ENCODE measurements around the gene IL34.
"Not testable (repeated sequence)": the region's sequence is repeated elsewhere in the genome, so short reads cannot be mapped to it uniquely, and the experiment has no call there.

The IL34 gene

DNA sequence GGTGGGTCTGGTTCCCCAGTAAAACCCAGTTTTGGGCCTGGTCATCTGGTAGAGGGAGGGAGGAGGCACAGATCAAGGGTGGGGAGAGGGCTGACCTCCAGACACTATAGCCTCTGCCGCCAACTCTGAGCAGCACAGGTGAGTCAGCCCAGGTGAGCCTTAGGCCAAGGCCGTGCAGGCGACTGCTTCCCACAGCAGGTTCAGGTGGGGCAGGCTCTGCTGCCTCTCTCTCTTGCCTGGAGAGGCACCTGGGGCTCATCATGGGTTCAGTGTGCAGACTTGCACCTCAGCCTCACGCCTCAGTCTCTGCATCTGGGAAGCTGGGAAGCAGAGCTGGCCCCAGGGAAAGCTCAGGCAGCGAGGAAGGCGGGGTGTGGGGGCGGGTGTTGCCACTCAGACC is 37.8 kb upstream of the IL34 start:
- H3K4me3 ChIP-seq (ENCODE audit: insufficient read depth, low read depth, low read length, poor library complexity, severe bottlenecking), result no peak overlapping the region
- no peak overlapping the region for H3K27ac ChIP-seq (ENCODE audit: insufficient read depth, low read length, poor library complexity, severe bottlenecking)
- no peak for DNase-seq

DNA sequence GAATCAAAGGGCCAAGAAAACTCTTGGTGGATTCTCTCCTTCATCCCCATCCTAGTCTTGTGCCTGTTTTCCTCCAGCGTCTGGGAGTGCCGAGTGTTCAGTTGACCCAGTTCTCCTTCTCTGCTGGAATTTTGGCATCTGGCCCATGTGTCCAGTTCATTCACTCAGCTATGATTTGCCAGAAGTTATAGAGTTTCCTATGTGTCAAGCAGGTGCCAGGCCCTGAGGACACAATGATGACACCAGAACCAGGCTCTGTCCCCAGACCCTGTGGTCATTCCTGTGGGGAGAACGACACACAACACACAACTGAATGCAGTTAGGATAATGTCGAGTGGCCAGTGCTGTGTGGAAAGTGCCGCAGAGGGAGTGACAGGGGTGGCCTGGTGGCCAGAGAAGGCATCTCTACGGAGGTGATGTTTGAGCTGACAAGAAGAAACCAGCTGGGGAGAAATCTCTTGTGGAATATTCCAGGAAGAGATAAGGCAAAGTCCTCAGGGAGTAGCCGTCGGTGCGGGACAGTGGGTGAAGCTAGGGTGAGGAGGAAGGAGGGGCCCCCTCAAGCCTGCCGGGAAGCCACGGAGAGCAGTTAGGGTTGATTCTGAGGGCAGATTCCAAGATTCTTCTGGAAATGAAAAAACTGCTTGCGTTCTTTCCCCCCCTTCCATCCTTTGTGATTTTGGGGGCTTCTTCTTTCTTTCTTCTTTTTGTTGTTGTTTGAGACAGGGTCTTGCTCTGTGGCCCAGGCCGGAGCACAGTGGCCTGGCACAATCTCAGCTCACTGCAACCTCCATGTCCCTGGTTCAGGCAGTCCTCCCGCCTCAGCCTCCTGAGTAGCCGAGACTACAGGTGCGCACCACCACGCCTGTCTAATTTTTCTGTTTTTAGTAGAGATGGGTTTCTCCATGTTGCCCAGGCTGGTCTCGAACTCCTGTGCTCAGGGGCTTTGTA is 35.8 kb upstream of the IL34 start:
- Histone ChIP-seq H3K4me1 (ENCODE audit: control insufficient read depth, insufficient read depth, low read length, poor library complexity, severe bottlenecking) (no peaks in the 10 kb centered on the region), H3K9me3 (ENCODE audit: control insufficient read depth, low read length) (no peaks in the 10 kb centered on the region), H3K36me3 (ENCODE audit: control insufficient read depth, insufficient read depth, low read length) (no peaks in the 10 kb centered on the region), H3K27ac (ENCODE audit: insufficient read depth, low read length, poor library complexity, severe bottlenecking) (no peak overlapping the region), H3K27me3 (replicated peaks; ENCODE audit: control insufficient read depth, insufficient read depth, low read length, poor library complexity, severe bottlenecking) (no peaks in the 10 kb centered on the region), H3K4me3 (ENCODE audit: insufficient read depth, low read depth, low read length, poor library complexity, severe bottlenecking) (no peak overlapping the region)
- DNase-seq, result no peak

More for the DNA sequence above, 37.8 kb upstream of the IL34 start:
- H3K4me1 ChIP-seq (ENCODE audit: control insufficient read depth, insufficient read depth, low read length, poor library complexity, severe bottlenecking), result no peaks in the 10 kb centered on the region
- H3K9me3 ChIP-seq (ENCODE audit: control insufficient read depth, low read length), result no peaks in the 10 kb centered on the region
- no peaks in the 10 kb centered on the region for H3K27me3 ChIP-seq (replicated peaks; ENCODE audit: control insufficient read depth, insufficient read depth, low read length, poor library complexity, severe bottlenecking)
- H3K36me3 ChIP-seq (ENCODE audit: control insufficient read depth, insufficient read depth, low read length), result no peaks in the 10 kb centered on the region

DNA sequence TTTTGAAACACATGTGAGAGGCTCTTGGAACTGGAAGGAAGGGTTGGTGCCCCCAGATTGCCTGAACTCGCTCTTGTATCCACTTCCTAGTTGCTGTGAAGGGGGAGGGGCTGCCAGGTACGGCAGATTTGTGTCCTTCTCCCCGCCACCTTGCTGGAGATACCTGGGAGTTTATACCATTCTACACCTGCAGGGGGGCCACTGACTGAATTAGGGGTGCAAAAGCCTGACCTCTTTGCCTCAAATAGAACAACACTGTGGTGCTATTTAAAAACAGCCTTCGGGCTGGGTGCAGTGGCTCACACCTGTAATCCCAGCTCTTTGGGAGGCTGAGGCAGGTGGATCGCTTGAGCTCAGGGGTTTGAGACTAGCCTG is 35.1 kb upstream of the IL34 start:
- H3K27me3 ChIP-seq (replicated peaks; ENCODE audit: control insufficient read depth, insufficient read depth, low read length, poor library complexity, severe bottlenecking), result no peaks in the 10 kb centered on the region
- H3K36me3 ChIP-seq (ENCODE audit: control insufficient read depth, insufficient read depth, low read length), result no peaks in the 10 kb centered on the region
- no peak overlapping the region for H3K27ac ChIP-seq (ENCODE audit: insufficient read depth, low read length, poor library complexity, severe bottlenecking)

DNA sequence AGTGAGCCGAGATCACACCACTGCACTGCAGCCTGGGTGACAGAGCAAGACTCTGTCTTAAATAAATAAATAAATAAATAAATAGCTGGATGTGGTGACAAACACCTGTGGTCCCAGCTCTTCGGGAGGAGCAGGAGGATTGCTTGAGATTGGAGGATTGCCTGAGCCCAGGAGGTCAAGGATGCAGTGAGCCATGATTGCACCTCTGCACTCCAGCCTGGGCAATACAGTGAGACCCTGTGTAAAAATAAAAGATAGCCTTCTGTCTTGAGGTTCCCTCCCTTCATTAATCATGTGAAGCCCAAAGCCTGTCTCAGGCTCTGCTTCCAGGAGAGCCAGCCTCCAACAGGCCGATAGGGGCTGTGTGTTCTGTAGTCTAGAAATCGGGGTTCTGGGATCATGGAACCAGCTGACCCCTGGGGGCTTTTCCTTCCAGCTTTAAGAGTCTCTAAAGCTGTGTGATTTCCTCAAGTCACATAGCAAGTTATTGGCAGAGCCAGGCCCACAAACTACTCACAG is 34.5 kb upstream of the IL34 start:
- Histone ChIP-seq H3K27ac (ENCODE audit: insufficient read depth, low read length, poor library complexity, severe bottlenecking) (no peak overlapping the region), H3K9me3 (ENCODE audit: control insufficient read depth, low read length) (no peaks in the 10 kb centered on the region), H3K4me1 (ENCODE audit: control insufficient read depth, insufficient read depth, low read length, poor library complexity, severe bottlenecking) (no peaks in the 10 kb centered on the region), H3K4me3 (ENCODE audit: insufficient read depth, low read depth, low read length, poor library complexity, severe bottlenecking) (no peak overlapping the region), H3K36me3 (ENCODE audit: control insufficient read depth, insufficient read depth, low read length) (no peaks in the 10 kb centered on the region), H3K27me3 (replicated peaks; ENCODE audit: control insufficient read depth, insufficient read depth, low read length, poor library complexity, severe bottlenecking) (no peaks in the 10 kb centered on the region)
- no peak for DNase-seq

More for the DNA sequence above, 35.1 kb upstream of the IL34 start:
- no peak for DNase-seq
- H3K4me3 ChIP-seq (ENCODE audit: insufficient read depth, low read depth, low read length, poor library complexity, severe bottlenecking), result no peak overlapping the region
- no peaks in the 10 kb centered on the region for H3K4me1 ChIP-seq (ENCODE audit: control insufficient read depth, insufficient read depth, low read length, poor library complexity, severe bottlenecking)
- no peaks in the 10 kb centered on the region for H3K9me3 ChIP-seq (ENCODE audit: control insufficient read depth, low read length)

DNA sequence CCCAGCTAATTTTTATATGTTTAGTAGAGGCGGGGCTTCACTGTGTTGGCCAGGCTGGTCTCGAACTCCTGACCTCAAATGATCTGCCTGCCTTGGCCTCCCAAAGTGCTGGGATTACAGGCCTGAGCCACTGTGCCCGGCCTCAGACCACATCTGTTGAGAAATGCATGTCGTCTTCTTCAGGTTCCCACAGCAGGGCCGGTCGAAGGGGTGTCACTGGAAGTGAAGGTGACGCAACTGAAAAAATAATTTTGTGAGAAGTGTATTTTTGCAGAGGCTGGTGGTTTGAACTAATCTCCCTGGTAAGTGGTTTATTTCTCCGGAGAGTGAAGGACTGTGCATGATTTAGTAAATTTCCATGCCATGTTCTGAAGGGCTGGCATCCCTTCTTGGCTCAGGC is 33.4 kb upstream of the IL34 start:
- H3K27ac ChIP-seq (ENCODE audit: insufficient read depth, low read length, poor library complexity, severe bottlenecking), result no peak overlapping the region
- no peaks in the 10 kb centered on the region for H3K36me3 ChIP-seq (ENCODE audit: control insufficient read depth, insufficient read depth, low read length)
- no peaks in the 10 kb centered on the region for H3K27me3 ChIP-seq (replicated peaks; ENCODE audit: control insufficient read depth, insufficient read depth, low read length, poor library complexity, severe bottlenecking)
- DNase-seq, result no peak
- no peaks in the 10 kb centered on the region for H3K4me1 ChIP-seq (ENCODE audit: control insufficient read depth, insufficient read depth, low read length, poor library complexity, severe bottlenecking)
- no peaks in the 10 kb centered on the region for H3K9me3 ChIP-seq (ENCODE audit: control insufficient read depth, low read length)
- H3K4me3 ChIP-seq (ENCODE audit: insufficient read depth, low read depth, low read length, poor library complexity, severe bottlenecking), result no peak overlapping the region

DNA sequence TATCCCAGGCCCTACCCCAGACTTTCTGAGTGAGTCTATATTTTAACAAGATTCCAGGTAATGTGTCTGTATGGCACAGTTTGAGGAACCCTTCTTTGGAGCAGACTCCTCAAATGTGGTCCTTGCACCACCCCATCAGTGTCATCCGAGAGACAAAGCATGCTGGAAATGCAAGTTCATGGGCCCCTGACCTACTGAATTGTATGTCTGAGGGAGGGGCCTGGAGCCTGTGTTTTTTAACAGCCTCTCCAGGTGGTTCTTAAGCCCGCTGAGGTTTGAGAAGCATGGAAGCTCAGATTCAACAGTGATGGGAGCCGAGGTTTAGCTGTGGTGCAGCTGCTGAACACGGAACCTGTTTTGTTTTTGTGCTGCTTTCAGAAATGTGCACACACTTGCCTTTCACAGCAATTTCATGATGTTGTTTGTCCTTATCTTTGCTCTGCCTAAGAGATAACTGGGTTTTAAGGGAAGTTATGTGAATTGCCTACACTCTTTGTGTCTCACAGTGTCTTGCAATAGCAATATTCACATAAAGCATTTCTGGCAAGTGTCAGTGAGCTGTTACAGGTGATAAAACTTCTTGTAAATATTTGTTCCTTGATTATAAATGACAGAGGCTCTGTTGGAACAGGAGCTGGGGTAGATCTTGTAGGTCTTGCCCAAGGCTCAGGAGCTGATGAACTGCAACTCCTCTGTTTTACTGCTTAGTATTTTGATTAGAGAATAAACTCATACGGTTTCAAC is 32.0 kb upstream of the IL34 start:
- H3K4me1 ChIP-seq (ENCODE audit: control insufficient read depth, insufficient read depth, low read length, poor library complexity, severe bottlenecking), result no peaks in the 10 kb centered on the region
- no peak overlapping the region for H3K27ac ChIP-seq (ENCODE audit: insufficient read depth, low read length, poor library complexity, severe bottlenecking)
- no peak overlapping the region for H3K4me3 ChIP-seq (ENCODE audit: insufficient read depth, low read depth, low read length, poor library complexity, severe bottlenecking)
- no peaks in the 10 kb centered on the region for H3K36me3 ChIP-seq (ENCODE audit: control insufficient read depth, insufficient read depth, low read length)
- no peaks in the 10 kb centered on the region for H3K9me3 ChIP-seq (ENCODE audit: control insufficient read depth, low read length)
- no peak for DNase-seq
- no peaks in the 10 kb centered on the region for H3K27me3 ChIP-seq (replicated peaks; ENCODE audit: control insufficient read depth, insufficient read depth, low read length, poor library complexity, severe bottlenecking)

DNA sequence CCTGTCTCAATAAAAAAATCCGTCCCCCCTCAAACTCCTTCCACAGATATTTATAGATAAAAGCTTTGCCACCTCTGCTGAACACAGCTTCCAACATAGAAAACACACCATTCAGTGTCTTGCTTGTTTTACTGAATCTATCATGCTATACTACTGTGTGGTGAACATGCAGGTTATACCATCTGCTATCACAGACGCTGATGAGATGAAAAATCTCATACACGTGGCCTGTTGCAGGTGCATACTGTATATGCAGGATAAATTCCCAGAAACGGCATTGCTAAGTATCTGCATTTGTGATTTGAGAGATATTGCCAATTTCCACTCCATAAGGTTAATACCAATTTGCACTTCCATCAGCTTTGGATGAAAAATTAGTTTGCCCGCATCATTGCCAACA is 30.4 kb upstream of the IL34 start:
- H3K27me3 ChIP-seq (replicated peaks; ENCODE audit: control insufficient read depth, insufficient read depth, low read length, poor library complexity, severe bottlenecking), result no peaks in the 10 kb centered on the region
- no peaks in the 10 kb centered on the region for H3K9me3 ChIP-seq (ENCODE audit: control insufficient read depth, low read length)
- no peak for DNase-seq
- no peaks in the 10 kb centered on the region for H3K4me1 ChIP-seq (ENCODE audit: control insufficient read depth, insufficient read depth, low read length, poor library complexity, severe bottlenecking)
- H3K36me3 ChIP-seq (ENCODE audit: control insufficient read depth, insufficient read depth, low read length), result no peaks in the 10 kb centered on the region
- no peak overlapping the region for H3K27ac ChIP-seq (ENCODE audit: insufficient read depth, low read length, poor library complexity, severe bottlenecking)
- H3K4me3 ChIP-seq (ENCODE audit: insufficient read depth, low read depth, low read length, poor library complexity, severe bottlenecking), result no peak overlapping the region

DNA sequence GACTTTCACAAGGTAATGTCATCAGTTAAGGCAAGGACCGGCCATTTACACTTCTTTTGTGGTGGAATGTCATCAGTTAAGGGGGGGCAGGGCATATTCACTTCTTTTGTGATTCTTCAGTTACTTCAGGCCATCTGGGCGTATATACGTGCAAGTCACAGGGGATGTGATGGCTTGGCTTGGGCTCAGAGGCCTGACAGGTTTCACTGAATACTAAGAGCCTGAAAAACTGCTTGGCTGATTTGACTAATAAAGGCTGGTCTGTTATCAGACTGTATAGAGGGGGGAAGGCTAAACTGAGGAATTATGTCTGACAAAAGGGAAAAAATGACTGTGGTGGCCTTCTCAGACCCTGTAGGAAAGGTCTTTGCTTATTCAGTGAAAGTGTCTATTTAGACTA is 24.5 kb upstream of the IL34 start:
- H3K36me3 ChIP-seq (ENCODE audit: control insufficient read depth, insufficient read depth, low read length); H3K27me3 ChIP-seq (replicated peaks; ENCODE audit: control insufficient read depth, insufficient read depth, low read length, poor library complexity, severe bottlenecking); H3K4me1 ChIP-seq (ENCODE audit: control insufficient read depth, insufficient read depth, low read length, poor library complexity, severe bottlenecking); H3K27ac ChIP-seq (ENCODE audit: insufficient read depth, low read length, poor library complexity, severe bottlenecking); H3K4me3 ChIP-seq (ENCODE audit: insufficient read depth, low read depth, low read length, poor library complexity, severe bottlenecking); H3K9me3 ChIP-seq (ENCODE audit: control insufficient read depth, low read length); DNase-seq: not testable (repeated sequence)

DNA sequence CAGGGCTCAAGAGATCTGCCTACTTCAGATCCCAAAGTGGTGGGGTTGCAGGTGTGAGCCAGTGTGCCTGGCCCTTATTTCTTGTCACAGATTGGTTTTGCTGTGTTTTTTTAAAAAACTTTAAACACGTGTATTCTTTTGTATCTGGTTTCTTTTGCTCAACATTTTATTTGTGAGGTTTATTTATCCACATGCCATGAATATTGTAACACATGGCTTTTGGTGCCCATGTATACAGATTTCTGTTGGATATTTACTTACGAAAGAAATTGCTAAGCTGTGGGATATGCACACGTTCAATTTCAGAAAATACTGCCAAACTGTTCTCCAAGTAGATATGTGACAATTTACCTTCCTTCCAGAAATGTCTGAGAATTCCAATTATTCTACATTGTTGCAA is 18.7 kb upstream of the IL34 start:
- no peak overlapping the region for H3K27ac ChIP-seq (ENCODE audit: insufficient read depth, low read length, poor library complexity, severe bottlenecking)
- no peak overlapping the region for H3K4me3 ChIP-seq (ENCODE audit: insufficient read depth, low read depth, low read length, poor library complexity, severe bottlenecking)
- no peaks in the 10 kb centered on the region for H3K9me3 ChIP-seq (ENCODE audit: control insufficient read depth, low read length)
- H3K27me3 ChIP-seq (replicated peaks; ENCODE audit: control insufficient read depth, insufficient read depth, low read length, poor library complexity, severe bottlenecking), result no peaks in the 10 kb centered on the region
- no peak for DNase-seq
- no peaks in the 10 kb centered on the region for H3K4me1 ChIP-seq (ENCODE audit: control insufficient read depth, insufficient read depth, low read length, poor library complexity, severe bottlenecking)
- H3K36me3 ChIP-seq (ENCODE audit: control insufficient read depth, insufficient read depth, low read length), result no peaks in the 10 kb centered on the region
